HT-29 (cell line): ENCODE measurements around the gene ELL2. TPM values are rescaled to one million over a fixed set of nuclear protein-coding genes. Genes with fewer than 3 reads are reported as not detected.
"Not testable (repeated sequence)": the region's sequence is repeated elsewhere in the genome, so short reads cannot be mapped to it uniquely, and the experiment has no call there.

Experiments used
- DNase-seq: peaks from one replicate; pipeline ENCODE4 v3.0.0-alpha.2; 2015; ENCODE audit warnings: low spot score
- total RNA-seq: library from RNA; depleted of rRNA; stranded (reverse); fragments of >200 nt; shearing (Covaris generic); gene quantifications from 2 replicates; pipeline ENCODE4 v1.2.3, GENCODE V29; 2014; rRNA removed

ELL2 gene
- total RNA-seq, 1 experiment from 2014 or later: 21.7 TPM

GRCh38 chr5:95838001-95838520, 123.6 kb downstream of the ELL2 start:
- DNase-seq: no peak

- no peak for DNase-seq
Observed at GRCh38 chr5:95837492-95837891, 124.2 kb downstream of the ELL2 start.

DNA sequence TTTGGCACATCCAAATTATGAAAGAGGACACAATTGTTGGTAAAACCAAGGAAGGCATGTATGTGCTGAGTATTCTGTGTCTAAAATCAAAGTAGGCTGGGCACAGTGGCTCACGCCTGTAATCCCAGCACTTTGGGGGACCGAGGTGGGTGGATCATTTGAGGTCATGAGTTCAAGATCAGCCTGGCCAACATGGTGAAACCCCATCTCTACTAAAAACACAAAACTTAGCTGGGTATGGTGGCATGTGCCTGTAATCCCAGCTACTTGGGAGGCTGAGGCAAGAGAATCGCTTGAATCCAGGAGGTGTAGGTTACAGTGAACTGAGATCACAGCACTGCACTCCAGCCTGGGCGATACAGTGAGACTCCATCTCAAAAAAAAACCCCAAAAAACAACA, 124.7 kb downstream of the ELL2 start:
- not testable (repeated sequence) for DNase-seq

- no peak for DNase-seq
Observed at GRCh38 chr5:95836544-95836943, 125.1 kb downstream of the ELL2 start.

DNA sequence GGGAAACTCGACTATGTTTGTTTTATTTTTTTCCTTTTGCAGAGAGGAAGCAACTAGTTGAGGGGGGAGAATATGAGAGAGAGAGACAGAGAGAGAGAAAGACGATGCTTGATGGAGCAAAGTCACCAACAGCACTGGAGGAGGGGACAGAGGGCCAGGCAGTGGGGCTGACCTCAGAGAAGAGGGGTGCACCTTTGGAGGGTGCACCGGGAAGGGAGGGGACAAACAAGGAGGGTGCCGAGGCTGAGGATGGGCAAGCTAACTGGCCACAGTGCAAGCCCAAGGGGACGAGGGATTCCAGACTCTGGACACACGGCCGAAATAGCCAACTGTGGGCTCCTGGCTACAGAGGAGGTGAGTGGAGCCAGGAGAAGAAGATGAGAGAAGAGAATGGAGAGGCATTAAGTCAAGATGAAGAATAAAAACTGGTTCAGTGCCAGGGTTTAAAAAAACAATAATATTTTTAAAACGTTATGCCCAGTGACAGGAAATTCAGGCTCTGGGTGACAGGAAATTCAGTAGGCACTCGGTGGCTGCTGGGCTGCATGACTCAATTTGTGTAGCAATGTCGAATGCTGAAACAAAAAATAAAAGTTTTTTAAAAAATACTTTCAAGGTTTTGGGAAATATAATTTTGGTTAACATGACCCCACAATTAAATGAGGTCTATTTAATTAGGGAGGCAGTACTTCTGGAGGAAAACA, 125.8 kb downstream of the ELL2 start:
- DNase-seq: no peak

Other genes with a start within 250 kb of the ELL2 start
- 69.3 and 72.5 TPM in 2 replicates for gene RHOBTB3, start 230.5 kb downstream of the ELL2 start, total RNA-seq
- 6.5 and 7.0 TPM in 2 replicates for gene GLRX, start 139.1 kb downstream of the ELL2 start, total RNA-seq